Suprapubic skin (tissue), 4 donors: ENCODE results near the gene CD48.

Experiments
- CTCF ChIP-seq, 2 donors: fragments of 200-600 bp in 1 of 2; fragments of 450-650 bp in 1 of 2; sonication (generic) in 1 of 2; IDR thresholded peaks; one replicate each; pipeline ENCODE4 v1.5.1; 2016 to 2019; ENCODE audit warnings: antibody characterized with exemption in 2 of 2, mild to moderate bottlenecking in 1 of 2, moderate library complexity in 1 of 2
- EP300 ChIP-seq: sonication (generic); formaldehyde crosslinking; IDR thresholded peaks from one replicate; pipeline ENCODE4 v1.6.1; 2017; ENCODE audit warnings: antibody characterized with exemption
- POLR2A ChIP-seq, 2 donors: fragments of 450-650 bp; IDR thresholded peaks; one replicate each; pipeline ENCODE4 v1.6.1; 2017; ENCODE audit warnings: antibody characterized with exemption in 2 of 2, mild to moderate bottlenecking in 2 of 2, moderate library complexity in 2 of 2
- POLR2AphosphoS5 ChIP-seq, 3 donors: sonication (generic); formaldehyde crosslinking; IDR thresholded peaks; one replicate each; pipeline ENCODE4 v1.6.1; 2017; ENCODE audit warnings: antibody characterized with exemption in 3 of 3

- no peak for TF ChIP-seq POLR2AphosphoS5 (IDR thresholded peaks at IDR 0.05)
- no peak for TF ChIP-seq CTCF (IDR thresholded peaks at IDR 0.05)
- TF ChIP-seq POLR2A (IDR thresholded peaks at IDR 0.05) = no peak
- no peak for TF ChIP-seq EP300
Measured at GRCh38 chr1:160744199-160744851, 32.7 kb upstream of the CD48 start.
